ENCODE data around the gene ASXL1. TPM values are rescaled to one million over a fixed set of nuclear protein-coding genes. Genes with fewer than 3 reads are reported as not detected.
A peak's percentile ranks its signal among the peaks of the same experiment; 100 is the strongest.

ASXL1 gene
- polyA plus RNA-seq, 3 donors = 1.8 to 47.1 (median 2.8) TPM

DNA sequence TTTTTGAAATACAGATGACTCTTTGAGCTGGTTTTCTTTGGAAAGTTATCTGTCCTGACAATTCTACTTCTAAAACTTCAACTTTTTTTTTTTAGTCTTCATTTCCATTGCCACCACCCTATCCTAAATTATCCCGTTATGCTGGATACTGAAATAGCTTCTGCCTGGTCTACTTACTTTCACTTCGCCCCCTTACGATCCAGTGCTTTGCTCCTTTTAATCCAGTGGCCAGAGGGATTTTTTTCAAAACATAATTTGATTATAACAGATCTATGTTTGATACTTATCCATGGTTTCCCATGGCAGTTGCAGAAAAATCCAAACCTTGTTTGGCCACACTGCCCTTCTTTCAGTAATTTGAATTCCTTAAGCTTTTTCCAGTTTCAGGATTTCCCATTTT, 27.4 kb downstream of the ASXL1 start:
- Mint-ChIP-seq H3K4me1 (peaks cover 8% of the 10 kb centered on the region), H3K27ac (peak overlapping the region in 1 of 7 donors; percentile 37), H3K4me3 (no peak overlapping the region), H3K27me3 (ENCODE audit: low read depth in 3 of 3) (no peaks in the 10 kb centered on the region), H3K9me3 (no peaks in the 10 kb centered on the region), H3K36me3 (peaks cover 20 to 52% of the 10 kb centered on the region in 2 donors)
- Histone ChIP-seq H3K36me3 (replicated peaks in 1 of 2; ENCODE audit: control insufficient read depth in 1 of 2, insufficient read depth in 2 of 2, low read length in 2 of 2) (peaks cover 6 to 32% of the 10 kb centered on the region in 2 donors), H3K9ac (ENCODE audit: insufficient read depth, low read length, poor library complexity, severe bottlenecking) (no peak overlapping the region), H3K4me1 (ENCODE audit: control insufficient read depth in 1 of 2, insufficient read depth in 2 of 2, low read length in 2 of 2) (peaks cover 0 to 2% of the 10 kb centered on the region in 2 donors), H3K27me3 (ENCODE audit: control insufficient read depth in 2 of 2, insufficient read depth in 2 of 2, low read length in 2 of 2) (no peaks in the 10 kb centered on the region), H3K4me3 (replicated peaks in 1 of 3; ENCODE audit: low read depth in 2 of 3, low read length in 3 of 3) (no peak overlapping the region), H3K27ac (ENCODE audit: low read depth in 1 of 2, low read length in 2 of 2) (no peak overlapping the region), H3K9me3 (replicated peaks in 1 of 2; ENCODE audit: control insufficient read depth in 1 of 2, insufficient read depth in 1 of 2, low read length in 2 of 2) (no peaks in the 10 kb centered on the region), H2AFZ (ENCODE audit: insufficient read depth, low read depth, low read length, poor library complexity, severe bottlenecking) (no peak overlapping the region), H3K4me2 (replicated peaks; ENCODE audit: extremely low read depth, low read length, poor library complexity, severe bottlenecking) (no peak overlapping the region), H4K20me1 (ENCODE audit: insufficient read depth, low read length) (peaks cover 36% of the 10 kb centered on the region), H3K79me2 (ENCODE audit: insufficient read depth, low read length) (peaks cover 53% of the 10 kb centered on the region)
- no peak for DNase-seq
- no CpG with 5 or more reads among the region's 3 CpGs for WGBS (ENCODE audit: insufficient coverage)
- intact Hi-C loops (cut with micrococcal nuclease) = no loop called here
- TF ChIP-seq, protein P1, sequence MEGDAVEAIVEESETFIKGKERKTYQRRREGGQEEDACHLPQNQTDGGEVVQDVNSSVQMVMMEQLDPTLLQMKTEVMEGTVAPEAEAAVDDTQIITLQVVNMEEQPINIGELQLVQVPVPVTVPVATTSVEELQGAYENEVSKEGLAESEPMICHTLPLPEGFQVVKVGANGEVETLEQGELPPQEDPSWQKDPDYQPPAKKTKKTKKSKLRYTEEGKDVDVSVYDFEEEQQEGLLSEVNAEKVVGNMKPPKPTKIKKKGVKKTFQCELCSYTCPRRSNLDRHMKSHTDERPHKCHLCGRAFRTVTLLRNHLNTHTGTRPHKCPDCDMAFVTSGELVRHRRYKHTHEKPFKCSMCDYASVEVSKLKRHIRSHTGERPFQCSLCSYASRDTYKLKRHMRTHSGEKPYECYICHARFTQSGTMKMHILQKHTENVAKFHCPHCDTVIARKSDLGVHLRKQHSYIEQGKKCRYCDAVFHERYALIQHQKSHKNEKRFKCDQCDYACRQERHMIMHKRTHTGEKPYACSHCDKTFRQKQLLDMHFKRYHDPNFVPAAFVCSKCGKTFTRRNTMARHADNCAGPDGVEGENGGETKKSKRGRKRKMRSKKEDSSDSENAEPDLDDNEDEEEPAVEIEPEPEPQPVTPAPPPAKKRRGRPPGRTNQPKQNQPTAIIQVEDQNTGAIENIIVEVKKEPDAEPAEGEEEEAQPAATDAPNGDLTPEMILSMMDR (IDR thresholded peaks at IDR 0.05) = no peak

- H2AFZ ChIP-seq (ENCODE audit: insufficient read depth, low read depth, low read length, poor library complexity, severe bottlenecking) = no peak overlapping the region
- Mint-ChIP-seq H3K27ac (no peak overlapping the region), H3K36me3 (peaks cover 20 to 49% of the 10 kb centered on the region in 2 donors), H3K4me1 (peaks cover 13% of the 10 kb centered on the region), H3K27me3 (ENCODE audit: low read depth in 3 of 3) (no peaks in the 10 kb centered on the region), H3K4me3 (no peak overlapping the region), H3K9me3 (no peaks in the 10 kb centered on the region)
- peaks cover 3 to 26% of the 10 kb centered on the region in 2 donors for H3K36me3 ChIP-seq (replicated peaks in 1 of 2; ENCODE audit: control insufficient read depth in 1 of 2, insufficient read depth in 2 of 2, low read length in 2 of 2)
- H3K27me3 ChIP-seq (ENCODE audit: control insufficient read depth in 2 of 2, insufficient read depth in 2 of 2, low read length in 2 of 2) = no peaks in the 10 kb centered on the region
- WGBS (ENCODE audit: insufficient coverage) = no CpG with 5 or more reads among the region's 1 CpG
- H3K4me1 ChIP-seq (ENCODE audit: control insufficient read depth in 1 of 2, insufficient read depth in 2 of 2, low read length in 2 of 2) = peaks cover 5 to 7% of the 10 kb centered on the region in 2 donors
- no peaks in the 10 kb centered on the region for H3K9me3 ChIP-seq (replicated peaks in 1 of 2; ENCODE audit: control insufficient read depth in 1 of 2, insufficient read depth in 1 of 2, low read length in 2 of 2)
- TF ChIP-seq, protein P1 (IDR thresholded peaks at IDR 0.05) = no peak
- peaks cover 50% of the 10 kb centered on the region for H3K79me2 ChIP-seq (ENCODE audit: insufficient read depth, low read length)
- no peak overlapping the region for H3K27ac ChIP-seq (ENCODE audit: low read depth in 1 of 2, low read length in 2 of 2)
- H3K4me3 ChIP-seq (replicated peaks in 1 of 3; ENCODE audit: low read depth in 2 of 3, low read length in 3 of 3) = no peak overlapping the region
- no peak for DNase-seq
- H4K20me1 ChIP-seq (ENCODE audit: insufficient read depth, low read length) = peaks cover 39% of the 10 kb centered on the region
- intact Hi-C loops (cut with micrococcal nuclease) = no loop called here
- no peak overlapping the region for H3K4me2 ChIP-seq (replicated peaks; ENCODE audit: extremely low read depth, low read length, poor library complexity, severe bottlenecking)
- H3K9ac ChIP-seq (ENCODE audit: insufficient read depth, low read length, poor library complexity, severe bottlenecking) = no peak overlapping the region
These were observed 28.0 kb downstream of the ASXL1 start for GRCh38 chr20:32386091-32386490.
